ENCODE data around the gene CCNY.

Gene CCNY

GRCh38 chr10:35577926-35578617 is 241.8 kb downstream of the CCNY start:
- ChIA-PET CTCF (interaction anchor here (1.4 to 4.2 kb wide), 5 partner anchors 11 to 36 kb away, joined by 3 to 32 read pairs (median 6); no protein-coding TSS in a partner anchor), POLR2A (no interaction called here)
- no peak overlapping the region for H3K4me3 ChIP-seq (ENCODE audit: low read depth, low read length)
- no peak for DNase-seq (ENCODE audit: low read depth, low spot score)
- TF ChIP-seq CTCF (IDR thresholded peaks at IDR 0.05; ENCODE audit: insufficient read depth, low read length, missing control alignments): no peak

GRCh38 chr10:35578618-35578956 is 242.3 kb downstream of the CCNY start:
- H3K4me3 ChIP-seq (ENCODE audit: low read depth, low read length): no peak overlapping the region
- CTCF ChIA-PET: interaction anchor here (1.4 to 4.2 kb wide), 5 partner anchors 11 to 35 kb away, joined by 3 to 32 read pairs (median 6); no protein-coding TSS in a partner anchor
- no peak for DNase-seq (ENCODE audit: low read depth, low spot score)
- no peak for TF ChIP-seq CTCF (IDR thresholded peaks at IDR 0.05; ENCODE audit: insufficient read depth, low read length, missing control alignments)
- POLR2A ChIA-PET: no interaction called here

GRCh38 chr10:35579116-35579515 is 242.8 kb downstream of the CCNY start:
- CTCF ChIA-PET: interaction anchor here (1.0 to 4.2 kb wide), 6 partner anchors 10 to 35 kb away, joined by 3 to 32 read pairs (median 5); no protein-coding TSS in a partner anchor
- POLR2A ChIA-PET: no interaction called here
- no peak overlapping the region for H3K4me3 ChIP-seq (ENCODE audit: low read depth, low read length)
- no peak for TF ChIP-seq CTCF (IDR thresholded peaks at IDR 0.05; ENCODE audit: insufficient read depth, low read length, missing control alignments)
- no peak for DNase-seq (ENCODE audit: low read depth, low spot score)

GRCh38 chr10:35579726-35580422 is 243.6 kb downstream of the CCNY start:
- ChIA-PET POLR2A (interaction anchor here (1.1 kb wide), 1 partner anchor 17 kb away, joined by 3 read pairs; no protein-coding TSS in a partner anchor), CTCF (interaction anchor here (0.5 to 4.2 kb wide), 8 partner anchors 9 to 1321 kb away, joined by 3 to 32 read pairs (median 4); no protein-coding TSS in a partner anchor)
- H3K4me3 ChIP-seq (ENCODE audit: low read depth, low read length): no peak overlapping the region
- TF ChIP-seq CTCF (IDR thresholded peaks at IDR 0.05; ENCODE audit: insufficient read depth, low read length, missing control alignments): no peak
- DNase-seq (ENCODE audit: low read depth, low spot score): no peak

GRCh38 chr10:35580423-35580770 is 244.1 kb downstream of the CCNY start:
- H3K4me3 ChIP-seq (ENCODE audit: low read depth, low read length): no peak overlapping the region
- DNase-seq (ENCODE audit: low read depth, low spot score): no peak
- ChIA-PET POLR2A (interaction anchor here (1.1 kb wide), 1 partner anchor 17 kb away, joined by 3 read pairs; no protein-coding TSS in a partner anchor), CTCF (interaction anchor here (0.7 to 4.2 kb wide), 3 partner anchors 9 to 34 kb away, joined by 3 to 32 read pairs (median 12); no protein-coding TSS in a partner anchor)
- no peak for TF ChIP-seq CTCF (IDR thresholded peaks at IDR 0.05; ENCODE audit: insufficient read depth, low read length, missing control alignments)

- DNase-seq (ENCODE audit: low read depth, low spot score): no peak
- no peak overlapping the region for H3K4me3 ChIP-seq (ENCODE audit: low read depth, low read length)
- no peak for TF ChIP-seq CTCF (IDR thresholded peaks at IDR 0.05; ENCODE audit: insufficient read depth, low read length, missing control alignments)
- CTCF ChIA-PET: interaction anchor here (1.3 to 4.2 kb wide), 2 partner anchors 19 to 1198 kb away, joined by 3 to 32 read pairs; no protein-coding TSS in a partner anchor
- POLR2A ChIA-PET: no interaction called here
These were observed 245.3 kb downstream of the CCNY start for GRCh38 chr10:35581655-35582054.
